ENCODE measurements around the gene NFKBIB. TPM values are rescaled to one million over a fixed set of nuclear protein-coding genes. Genes with fewer than 3 reads are reported as not detected.
A peak's percentile ranks its signal among the peaks of the same experiment; 100 is the strongest.

Gene NFKBIB
- 20.2 TPM for total RNA-seq (2013)
- polyA plus RNA-seq, result 10 to 100 TPM in 1 of 3 donors, 1 to 10 TPM in 2; 6.7 to 29.4 (median 9.0) TPM
- polyA minus RNA-seq, result 16.2 and 27.6 TPM in 2 replicates
- total RNA-seq, result 26.8 to 38.9 (median 30.2) reads per million in 11 experiments

GRCh38 chr19:38899447-38900201 is at the start of gene NFKBIB, which contains the start of gene SIRT2:
NFKBIB (plus strand) TSS chr19:38899969; CDS start chr19:38900033, 64 bp downstream.
SIRT2 (minus strand) TSS chr19:38899618; CDS start chr19:38899521, 97 bp downstream.
- H3K79me2 ChIP-seq (ENCODE audit: insufficient read depth, low read length), result peaks cover 52% of the 10 kb centered on the region
- peak within 1 kb of the TSS; percentile 93 for H3K9ac ChIP-seq (ENCODE audit: insufficient read depth, low read length, poor library complexity, severe bottlenecking)

More at GRCh38 chr19:38899447-38900201, at the start of gene NFKBIB, which contains the start of gene SIRT2:
- H2AFZ ChIP-seq (ENCODE audit: insufficient read depth, low read depth, low read length, poor library complexity, severe bottlenecking), result peak within 1 kb of the TSS; percentile 73
- DNase-seq, result peak; percentile 100
- Mint-ChIP-seq H3K27ac (peak within 1 kb of the TSS; percentile 90 to 99 (median 97)), H3K27me3 (ENCODE audit: low read depth in 3 of 3) (peaks cover 0 to 1% (median 0%) of the 10 kb centered on the region in 3 donors), H3K9me3 (peaks cover 0 to 3% (median 0%) of the 10 kb centered on the region in 7 donors), H3K4me3 (peak within 1 kb of the TSS; percentile 90 to 91), H3K4me1 (peaks cover 30% of the 10 kb centered on the region), H3K36me3 (peaks cover 22 to 23% of the 10 kb centered on the region in 2 donors)
- H4K20me1 ChIP-seq (ENCODE audit: insufficient read depth, low read length), result peaks cover 5% of the 10 kb centered on the region
- H3K4me1 ChIP-seq (ENCODE audit: control insufficient read depth in 1 of 2, insufficient read depth in 2 of 2, low read length in 2 of 2), result peaks cover 18 to 28% of the 10 kb centered on the region in 2 donors
- peak within 1 kb of the TSS; percentile 76 for H3K4me2 ChIP-seq (replicated peaks; ENCODE audit: extremely low read depth, low read length, poor library complexity, severe bottlenecking)
- WGBS (ENCODE audit: insufficient coverage), result under 1% methylated on average over 62 of the region's 64 CpGs
- TF ChIP-seq, protein P1, sequence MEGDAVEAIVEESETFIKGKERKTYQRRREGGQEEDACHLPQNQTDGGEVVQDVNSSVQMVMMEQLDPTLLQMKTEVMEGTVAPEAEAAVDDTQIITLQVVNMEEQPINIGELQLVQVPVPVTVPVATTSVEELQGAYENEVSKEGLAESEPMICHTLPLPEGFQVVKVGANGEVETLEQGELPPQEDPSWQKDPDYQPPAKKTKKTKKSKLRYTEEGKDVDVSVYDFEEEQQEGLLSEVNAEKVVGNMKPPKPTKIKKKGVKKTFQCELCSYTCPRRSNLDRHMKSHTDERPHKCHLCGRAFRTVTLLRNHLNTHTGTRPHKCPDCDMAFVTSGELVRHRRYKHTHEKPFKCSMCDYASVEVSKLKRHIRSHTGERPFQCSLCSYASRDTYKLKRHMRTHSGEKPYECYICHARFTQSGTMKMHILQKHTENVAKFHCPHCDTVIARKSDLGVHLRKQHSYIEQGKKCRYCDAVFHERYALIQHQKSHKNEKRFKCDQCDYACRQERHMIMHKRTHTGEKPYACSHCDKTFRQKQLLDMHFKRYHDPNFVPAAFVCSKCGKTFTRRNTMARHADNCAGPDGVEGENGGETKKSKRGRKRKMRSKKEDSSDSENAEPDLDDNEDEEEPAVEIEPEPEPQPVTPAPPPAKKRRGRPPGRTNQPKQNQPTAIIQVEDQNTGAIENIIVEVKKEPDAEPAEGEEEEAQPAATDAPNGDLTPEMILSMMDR (IDR thresholded peaks at IDR 0.05), result no peak
- peak within 1 kb of the TSS; percentile 72 to 97 for H3K27ac ChIP-seq (ENCODE audit: low read depth in 1 of 2, low read length in 2 of 2)
- peak within 1 kb of the TSS; percentile 71 to 82 (median 79) for H3K4me3 ChIP-seq (replicated peaks in 1 of 3; ENCODE audit: low read depth in 2 of 3, low read length in 3 of 3)
- H3K9me3 ChIP-seq (replicated peaks in 1 of 2; ENCODE audit: control insufficient read depth in 1 of 2, insufficient read depth in 1 of 2, low read length in 2 of 2), result no peaks in the 10 kb centered on the region
- no peaks in the 10 kb centered on the region for H3K27me3 ChIP-seq (ENCODE audit: control insufficient read depth in 2 of 2, insufficient read depth in 2 of 2, low read length in 2 of 2)
- intact Hi-C loops (cut with micrococcal nuclease), result loop anchor here (1.0 to 10.0 kb wide), 6 partner anchors 31 to 135 kb away; partner anchors contain the start of genes MRPS12 (in 2 of the 2), SARS2 (in 2 of the 2) and ECH1 (in 1 of the 2)
- H3K36me3 ChIP-seq (replicated peaks in 1 of 2; ENCODE audit: control insufficient read depth in 1 of 2, insufficient read depth in 2 of 2, low read length in 2 of 2), result peaks cover 5 to 7% of the 10 kb centered on the region in 2 donors

All from CD14-positive monocyte (primary cell).